ENCODE results near the gene PROM1. TPM values are rescaled to one million over a fixed set of nuclear protein-coding genes. Genes with fewer than 3 reads are reported as not detected.

PROM1 gene
- total and polyA plus RNA-seq, 2 of the 8 experiments (the other 6 are each of a cell fraction or from before 2014, with no cell fraction given) = 36.0 to 59.7 TPM

GRCh38 chr4:16005676-16006075 lies 78.1 kb downstream of the PROM1 start:
- TF ChIP-seq BRCA1 (IDR thresholded peaks at IDR 0.05; ENCODE audit: low read depth, low read length) (no peak), EZH2 (IDR thresholded peaks at IDR 0.05; ENCODE audit: low read depth, low read length, severe bottlenecking) (no peak), POLR2AphosphoS5 (IDR thresholded peaks at IDR 0.05; ENCODE audit: low read depth, low read length) (no peak), GABPA (IDR thresholded peaks at IDR 0.05; ENCODE audit: borderline replicate concordance, insufficient read depth, low read length) (no peak), USF2 (IDR thresholded peaks at IDR 0.05; ENCODE audit: low read length) (no peak), SIRT6 (IDR thresholded peaks at IDR 0.05; ENCODE audit: low read length) (no peak), YY1 (IDR thresholded peaks at IDR 0.05; ENCODE audit: low read depth, low read length) (no peak), TBP (IDR thresholded peaks at IDR 0.05; ENCODE audit: low read depth, low read length) (no peak), SP1 (IDR thresholded peaks at IDR 0.05; ENCODE audit: low read depth, low read length) (no peak), SIX5 (IDR thresholded peaks at IDR 0.05; ENCODE audit: low read depth, low read length) (no peak), JUND (IDR thresholded peaks at IDR 0.05; ENCODE audit: low read length) (no peak)
- no peak for DNase-seq (ENCODE audit: low read depth in 1 of 2, low spot score in 2 of 2)
- Histone ChIP-seq H3K23ac (ENCODE audit: insufficient read length) (no peak overlapping the region), H3K56ac (replicated peaks; ENCODE audit: insufficient read length, low read depth, low read length) (no peak overlapping the region), H3K4me2 (ENCODE audit: insufficient read depth in 1 of 2, low read depth in 2 of 2, low read length in 2 of 2) (no peak overlapping the region), H2AK5ac (ENCODE audit: low read depth, low read length) (no peak overlapping the region), H4K91ac (replicated peaks; ENCODE audit: insufficient read length, low read length) (no peak overlapping the region), H3K23me2 (ENCODE audit: low read depth, low read length) (no peaks in the 10 kb centered on the region), H2BK12ac (ENCODE audit: low read depth, low read length) (no peak overlapping the region), H3K79me2 (ENCODE audit: control insufficient read depth in 1 of 2, insufficient read depth in 2 of 2, low read length in 2 of 2) (no peaks in the 10 kb centered on the region), H2AFZ (ENCODE audit: low read length) (no peak overlapping the region), H3K27me3 (replicated peaks in 1 of 4; ENCODE audit: control insufficient read depth in 3 of 4, extremely low read depth in 1 of 4, insufficient read depth in 3 of 4, low read length in 3 of 4) (no peaks in the 10 kb centered on the region), H2BK120ac (replicated peaks; ENCODE audit: low read depth, low read length) (no peak overlapping the region), H3K36me3 (ENCODE audit: control insufficient read depth in 2 of 4, insufficient read depth in 4 of 4, low read length in 3 of 4) (peaks cover 7 to 34% (median 14%) of the 10 kb centered on the region in 4 experiments), H3K4ac (replicated peaks; ENCODE audit: insufficient read length, low read depth, low read length) (no peak overlapping the region), H3K79me1 (ENCODE audit: low read depth, low read length) (no peaks in the 10 kb centered on the region), H3K27ac (ENCODE audit: low read depth, low read length) (no peak overlapping the region), H3K9me3 (ENCODE audit: insufficient read depth in 2 of 2, low read depth in 1 of 2, low read length in 1 of 2) (no peaks in the 10 kb centered on the region), H2BK20ac (ENCODE audit: low read length) (no peak overlapping the region), H3K4me3 (ENCODE audit: extremely low read depth in 1 of 4, insufficient read depth in 2 of 4, low read depth in 3 of 4, low read length in 4 of 4) (no peak overlapping the region), H2BK5ac (ENCODE audit: low read depth, low read length) (no peak overlapping the region), H4K8ac (ENCODE audit: extremely low read depth, insufficient read depth, low read length) (no peak overlapping the region), H4K20me1 (replicated peaks in 1 of 2; ENCODE audit: control insufficient read depth in 1 of 2, insufficient read depth in 2 of 2, low read length in 2 of 2) (no peaks in the 10 kb centered on the region), H3K14ac (ENCODE audit: insufficient read length) (no peak overlapping the region), H3K9ac (replicated peaks in 1 of 4; ENCODE audit: extremely low read depth in 1 of 4, low read depth in 3 of 4, low read length in 3 of 4) (no peak overlapping the region), H4K5ac (ENCODE audit: insufficient read length, low read depth, low read length) (no peak overlapping the region), H3K18ac (ENCODE audit: extremely low read depth, low read length) (no peak overlapping the region), H2BK15ac (ENCODE audit: low read length) (no peak overlapping the region), H3K4me1 (replicated peaks in 1 of 4; ENCODE audit: control insufficient read depth in 3 of 4, insufficient read depth in 4 of 4, low read length in 3 of 4) (no peaks in the 10 kb centered on the region; a peak in 1 of 7 replicates)
- ChIA-PET CTCF (ENCODE audit: partially characterized antibody) (interaction anchor here (0.9 to 2.0 kb wide), 7 partner anchors 13 to 201 kb away, joined by 3 to 8 read pairs (median 5); partner anchors contain the start of gene FGFBP2), POLR2A (ENCODE audit: partially characterized antibody) (no interaction called here)
- no peak for FAIRE-seq
- 92% methylated on average over 5 of the region's 5 CpGs; no CpG with 5 or more reads in 1 of the 2 experiments for WGBS, 2 experiments (ENCODE audit: extremely low coverage in 1 of 2, insufficient coverage in 1 of 2, insufficient read length in 1 of 2, insufficient replicate concordance in 2 of 2, low coverage in 1 of 2, low lambda C conversion rate in 2 of 2, missing lambda C conversion rate in 1 of 2)

All from H1 (cell line).